Activated T-cell treated with anti-CD3 and anti-CD28 coated beads for 48 hours (primary cell): ENCODE data around the gene ABCA13.

Experiments used
- DNase-seq: peaks from one replicate; pipeline ENCODE4 v3.0.0-alpha.2; 2020; ENCODE audit warnings: low read depth

The ABCA13 gene

GRCh38 chr7:48525736-48526732, 354.8 kb downstream of the ABCA13 start:
- DNase-seq = no peak

- DNase-seq = no peak
Observed at GRCh38 chr7:48528646-48529045, 357.4 kb downstream of the ABCA13 start.

GRCh38 chr7:48537561-48537960, 366.3 kb downstream of the ABCA13 start:
- DNase-seq = no peak

- no peak for DNase-seq
Observed at GRCh38 chr7:48540746-48541145, 369.5 kb downstream of the ABCA13 start.

- DNase-seq = no peak
Observed at GRCh38 chr7:48548667-48549066, 377.4 kb downstream of the ABCA13 start.

GRCh38 chr7:48551652-48552051, 380.4 kb downstream of the ABCA13 start:
- no peak for DNase-seq

GRCh38 chr7:48563334-48563733, 392.1 kb downstream of the ABCA13 start:
- DNase-seq = no peak

GRCh38 chr7:48575516-48575915, 404.3 kb downstream of the ABCA13 start:
- no peak for DNase-seq

- DNase-seq = no peak
Observed at GRCh38 chr7:48587475-48587874, 416.2 kb downstream of the ABCA13 start.

GRCh38 chr7:48594349-48594748, 423.1 kb downstream of the ABCA13 start:
- no peak for DNase-seq

GRCh38 chr7:48595756-48596155, 424.5 kb downstream of the ABCA13 start:
- DNase-seq = no peak

- no peak for DNase-seq
Observed at GRCh38 chr7:48610705-48611104, 439.4 kb downstream of the ABCA13 start.

- no peak for DNase-seq
Observed at GRCh38 chr7:48611993-48612392, 440.7 kb downstream of the ABCA13 start.

GRCh38 chr7:48617508-48617907, 446.2 kb downstream of the ABCA13 start:
- DNase-seq = no peak

GRCh38 chr7:48617993-48618392, 446.7 kb downstream of the ABCA13 start:
- no peak for DNase-seq

- DNase-seq = no peak
Observed at GRCh38 chr7:48621076-48621475, 449.8 kb downstream of the ABCA13 start.

GRCh38 chr7:48627164-48627563, 455.9 kb downstream of the ABCA13 start:
- DNase-seq = no peak

GRCh38 chr7:48628793-48629349, 457.6 kb downstream of the ABCA13 start:
- no peak for DNase-seq

- no peak for DNase-seq
Observed at GRCh38 chr7:48634116-48634632, 462.9 kb downstream of the ABCA13 start.

GRCh38 chr7:48635796-48636195, 464.5 kb downstream of the ABCA13 start:
- no peak for DNase-seq

- no peak for DNase-seq
Observed at GRCh38 chr7:48636391-48637015, 465.2 kb downstream of the ABCA13 start.

- no peak for DNase-seq
Observed at GRCh38 chr7:48637382-48637781, 466.1 kb downstream of the ABCA13 start.

GRCh38 chr7:48638041-48638440, 466.8 kb downstream of the ABCA13 start:
- no peak for DNase-seq
